UCSD-AML1 (cell line): ENCODE results near the gene NODAL.

Experiments used
- DNase-seq: peaks from one replicate; lab custom pipeline; 2025; ENCODE audit not compliant: unreplicated experiment; lab: John Stamatoyannopoulos, UW

The NODAL gene

DNA sequence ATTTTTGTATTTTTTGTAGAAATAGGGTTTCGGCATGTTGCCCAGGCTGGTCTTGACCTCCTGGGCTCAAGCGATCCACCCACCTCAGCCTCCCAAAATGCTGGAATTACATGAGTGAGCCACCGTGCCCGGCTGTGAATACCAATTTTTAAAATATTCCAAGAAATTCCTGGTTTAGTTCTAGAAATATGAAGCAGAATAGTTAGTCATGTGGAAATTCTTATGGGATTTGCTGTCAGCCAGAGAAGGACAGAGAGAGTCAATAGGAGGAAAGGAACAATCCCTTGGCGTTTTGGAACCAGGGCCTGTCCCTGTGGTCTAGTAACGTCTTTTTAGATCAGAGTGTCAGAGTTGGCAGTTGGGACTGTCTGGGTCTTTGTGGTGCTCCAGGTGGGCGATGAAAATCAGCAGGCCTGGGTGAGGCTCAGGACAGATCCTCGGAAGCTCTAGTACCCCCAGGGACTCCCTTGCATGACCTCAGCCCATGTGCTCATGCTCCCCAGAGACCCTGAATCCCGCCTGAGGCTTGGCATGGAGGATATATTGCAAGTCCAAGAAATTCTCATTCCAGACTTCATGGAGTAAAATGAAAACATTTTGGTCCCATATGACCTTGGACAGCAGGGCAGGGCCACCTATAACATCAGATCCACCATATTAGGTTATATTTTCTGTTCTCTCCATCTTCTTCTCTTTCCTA is 7.8 kb downstream of the NODAL start:
- no peak for DNase-seq

DNA sequence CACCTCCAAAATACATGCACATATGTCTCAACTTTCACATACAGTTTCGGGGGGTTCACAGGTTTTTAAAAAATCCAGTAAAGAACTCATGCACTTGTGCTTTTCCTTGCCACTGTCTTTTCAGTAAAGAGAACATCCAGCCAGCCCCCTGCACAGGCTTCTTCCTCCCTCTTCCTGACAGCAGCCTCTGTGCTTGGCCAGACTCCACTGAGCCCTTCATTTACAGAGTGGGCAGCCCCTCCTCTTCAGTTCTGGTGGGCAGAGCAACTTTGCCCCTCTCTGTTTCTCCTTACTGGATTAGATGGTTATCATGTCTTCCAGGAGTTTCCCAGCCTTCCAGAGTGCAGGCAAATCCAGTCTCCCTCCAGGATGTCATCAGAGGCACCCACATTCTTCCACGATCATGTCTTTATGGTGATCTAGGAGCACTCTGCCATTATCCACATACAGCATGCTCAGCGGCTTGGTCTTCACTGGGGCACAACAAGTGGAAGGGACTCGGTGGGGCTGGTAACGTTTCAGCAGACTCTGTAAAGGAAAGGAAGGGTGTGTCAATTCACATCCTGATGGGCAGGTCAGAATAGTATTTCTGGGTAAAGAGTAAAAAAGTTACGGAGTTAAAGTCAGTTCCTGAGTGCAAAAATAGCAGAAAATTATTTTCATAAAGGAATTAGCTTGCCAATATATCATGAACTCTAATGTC is 8.8 kb downstream of the NODAL start:
- no peak for DNase-seq

DNA sequence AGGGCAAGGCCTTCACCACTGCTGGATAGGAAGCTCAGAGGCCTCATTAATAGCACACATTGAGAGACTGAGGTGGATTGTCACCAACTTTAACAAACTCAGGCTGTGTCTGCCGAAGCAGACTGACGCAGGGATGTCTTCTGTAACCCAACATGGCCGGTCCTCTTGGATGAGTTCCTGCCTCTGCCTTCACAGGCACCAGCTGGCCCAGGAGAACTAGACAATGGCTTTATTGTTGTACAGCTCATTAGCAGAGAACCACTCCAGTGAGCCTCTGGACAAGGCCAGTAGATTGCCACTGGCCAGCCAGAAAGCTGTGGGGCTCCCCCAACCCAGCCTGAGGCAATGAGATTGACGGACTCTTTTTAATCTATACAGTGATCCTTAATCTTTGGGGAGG is 9.4 kb downstream of the NODAL start:
- DNase-seq: no peak

DNA sequence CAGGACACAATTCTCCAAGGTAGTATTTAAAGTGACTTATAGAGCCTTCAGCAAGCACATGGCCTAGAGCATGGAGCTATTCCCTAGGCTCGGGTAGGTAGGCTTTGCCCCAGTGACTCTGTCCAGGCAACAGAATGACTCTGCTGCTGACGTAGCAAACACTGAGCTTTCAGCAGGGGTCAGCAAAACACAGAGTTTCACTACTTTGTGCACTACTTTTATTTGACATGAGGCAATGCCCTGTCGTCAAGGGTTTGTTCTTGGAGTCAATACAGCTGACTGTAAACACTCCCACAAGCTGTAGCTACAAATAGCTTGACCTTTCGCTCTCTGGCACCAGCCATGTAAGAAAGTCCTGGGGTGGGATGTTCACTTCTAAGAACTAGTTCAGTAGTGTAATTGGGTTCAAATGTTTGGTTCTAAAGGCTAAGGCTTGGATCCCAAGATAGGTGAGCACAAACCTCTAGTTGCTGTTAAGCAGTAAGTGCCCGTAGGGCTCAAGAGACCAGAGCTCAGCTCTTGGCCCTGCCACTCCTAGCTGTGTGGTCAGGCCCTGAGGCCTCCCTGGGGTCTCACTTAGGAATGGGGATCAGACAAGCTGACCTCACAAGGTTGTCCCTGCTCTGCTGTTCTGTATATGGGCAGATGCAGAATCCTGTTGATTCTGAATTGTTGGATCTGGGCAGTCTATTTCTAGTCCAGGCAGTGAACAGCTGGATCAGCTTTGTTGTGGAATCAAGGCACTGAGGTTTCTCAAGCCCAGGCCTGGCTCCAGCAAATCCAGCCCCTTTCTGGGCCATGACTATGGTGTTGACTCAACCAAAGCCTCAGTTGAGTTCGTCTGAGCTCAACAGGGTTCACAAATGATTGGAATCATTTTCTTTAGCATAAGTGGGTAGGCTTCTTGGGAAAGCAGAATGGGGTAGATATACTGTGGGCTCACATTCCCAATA is 10.7 kb downstream of the NODAL start:
- no peak for DNase-seq

DNA sequence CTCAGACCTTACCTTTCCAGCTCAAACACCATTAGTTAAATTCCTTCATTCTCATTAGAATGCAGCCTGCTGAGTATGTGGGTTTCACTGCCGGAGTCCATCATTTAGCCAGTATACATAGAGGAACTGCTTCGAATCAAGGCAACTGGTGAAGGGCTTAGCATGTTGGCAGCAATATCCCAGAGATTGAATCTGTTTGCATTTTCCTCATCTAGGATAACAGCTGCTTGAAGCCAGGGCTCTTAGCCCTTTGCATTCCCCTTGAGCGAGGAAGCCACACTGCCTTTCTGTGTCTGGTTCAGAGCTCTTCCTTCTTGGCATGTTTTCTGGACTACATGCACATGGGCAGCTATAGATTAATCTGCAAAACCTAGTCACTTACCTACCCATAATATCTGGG is 14.7 kb downstream of the NODAL start:
- DNase-seq: no peak

DNA sequence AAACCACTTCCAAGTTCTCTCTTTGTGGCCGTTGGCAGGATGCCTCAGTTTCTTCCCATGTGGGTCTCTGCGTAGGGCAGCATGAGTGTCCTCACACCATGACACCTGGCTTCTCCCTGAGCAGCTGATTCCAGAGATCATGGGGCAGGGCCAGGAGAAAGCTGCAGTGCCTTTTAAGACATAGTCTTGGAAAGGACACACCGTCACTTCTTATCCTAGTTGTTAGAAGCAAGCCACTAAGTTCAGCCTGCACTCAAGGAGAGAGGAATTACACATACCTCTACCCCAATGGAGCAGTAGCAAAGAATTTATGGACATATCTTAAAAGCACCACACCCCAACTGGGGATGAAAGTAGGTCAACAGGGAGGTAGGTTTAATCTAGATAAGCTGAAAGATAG is 16.4 kb downstream of the NODAL start:
- DNase-seq: no peak

DNA sequence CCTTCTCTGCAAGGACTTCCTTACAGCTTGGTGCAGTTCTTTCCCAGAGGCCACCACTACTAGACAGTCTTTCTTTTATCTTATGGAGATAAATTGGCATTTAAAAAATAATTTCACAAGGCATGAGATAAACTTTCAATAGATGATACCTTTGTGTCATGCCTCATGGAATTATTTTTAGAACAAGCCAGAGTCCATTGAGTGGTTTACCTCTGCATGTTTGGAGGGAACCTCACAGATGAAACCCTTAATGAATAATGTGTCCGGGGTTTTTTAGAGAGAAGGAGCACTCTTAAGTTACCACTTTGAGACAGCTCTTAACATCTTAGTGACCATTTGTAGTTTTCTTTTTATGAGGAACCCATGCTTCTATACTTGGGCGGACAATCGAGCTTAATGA is 17.2 kb downstream of the NODAL start:
- DNase-seq: no peak

DNA sequence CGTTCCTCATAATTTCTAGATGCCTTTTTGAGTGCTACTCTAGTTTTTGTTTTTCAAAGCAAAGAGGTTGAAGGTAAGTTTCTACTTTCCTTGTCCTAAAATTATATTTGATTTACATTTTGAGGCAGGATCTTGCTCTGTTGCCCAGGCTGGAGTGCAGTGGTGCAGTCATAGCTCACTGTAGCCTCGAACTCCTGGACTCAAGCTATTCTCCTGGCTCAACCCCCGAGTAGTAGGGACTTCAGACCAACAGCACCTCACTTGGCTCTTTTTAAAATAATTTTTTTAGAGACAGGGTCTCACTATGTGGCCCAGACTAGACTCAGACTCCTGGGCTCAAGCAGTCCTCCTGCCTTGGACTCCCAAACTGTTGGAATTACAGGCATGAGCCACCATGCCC is 22.8 kb downstream of the NODAL start:
- DNase-seq: no peak

DNA sequence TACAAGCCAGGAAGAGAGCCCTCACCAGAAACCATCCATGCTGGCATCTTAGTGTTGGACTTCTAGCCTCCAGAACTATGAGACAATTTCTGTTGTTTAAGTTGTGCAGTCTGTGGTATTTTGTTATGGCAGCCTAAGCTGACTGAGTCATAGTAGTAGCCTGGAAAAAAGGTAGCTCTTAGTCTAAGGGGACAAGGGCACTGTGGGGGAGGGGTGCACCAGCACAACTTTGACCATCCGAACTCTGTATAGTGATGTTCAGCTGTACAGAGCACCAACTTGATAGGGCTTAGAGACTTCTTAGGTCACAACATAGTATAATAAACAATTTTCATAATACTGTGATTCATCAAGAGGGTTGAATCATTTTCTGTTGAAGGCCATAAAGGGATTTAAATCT is 23.3 kb downstream of the NODAL start:
- DNase-seq: no peak

DNA sequence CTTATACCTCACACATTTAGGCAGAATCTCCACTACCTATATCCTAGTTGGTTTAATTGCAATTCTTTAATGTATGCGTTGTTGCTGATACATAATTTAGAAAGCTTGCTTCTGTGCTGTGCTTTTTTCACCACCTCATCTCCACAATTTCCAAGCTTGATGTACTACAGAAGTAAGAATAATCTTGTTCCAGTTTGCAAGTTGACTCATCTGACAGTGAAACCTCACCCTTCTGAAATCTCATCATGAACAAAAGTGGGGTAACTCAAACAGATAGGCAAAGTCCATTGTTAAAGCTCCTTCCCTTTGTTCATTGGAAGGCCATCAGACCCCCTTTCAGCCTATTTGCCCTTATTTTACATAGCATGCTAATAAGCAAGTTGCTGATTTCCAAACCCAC is 23.9 kb downstream of the NODAL start:
- DNase-seq: no peak

DNA sequence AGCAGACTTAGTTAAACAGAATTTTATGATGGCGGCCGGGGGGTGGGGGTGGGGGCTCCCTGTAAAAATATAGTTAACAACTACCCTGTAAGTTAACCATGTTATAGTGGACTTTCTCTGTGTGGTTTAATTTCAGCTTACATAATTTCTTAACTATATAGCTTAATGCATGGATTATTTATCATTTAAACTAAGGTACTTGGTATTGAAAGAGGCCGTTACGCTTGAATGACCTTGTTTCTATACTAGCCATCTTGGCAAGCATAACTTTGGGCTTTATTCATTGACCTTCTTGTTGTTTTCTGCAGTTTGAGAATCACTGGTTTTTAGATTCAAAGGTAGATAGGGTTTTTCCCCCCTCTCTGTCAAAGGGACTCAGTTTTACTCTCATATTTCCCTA is 29.1 kb downstream of the NODAL start:
- DNase-seq: no peak

DNA sequence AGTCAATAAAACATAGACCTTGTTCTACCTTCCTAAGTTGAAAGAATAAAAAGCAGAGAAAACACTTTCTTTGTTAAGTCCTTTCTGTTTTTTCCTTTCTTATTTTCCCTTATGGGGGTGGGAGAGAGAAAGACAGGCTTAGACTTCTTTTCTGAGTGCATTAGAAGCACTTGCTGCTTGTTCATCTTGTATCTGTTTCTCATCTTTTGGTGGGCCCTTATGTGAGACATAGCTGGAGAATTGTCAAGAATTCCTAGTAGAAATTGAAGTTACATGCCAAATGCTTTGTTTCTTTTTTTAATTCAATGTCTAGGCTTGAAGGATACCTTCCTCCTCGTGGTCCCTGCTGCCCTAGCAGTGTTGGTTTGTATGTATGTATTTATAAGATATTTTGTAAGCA is 30.9 kb downstream of the NODAL start:
- no peak for DNase-seq

DNA sequence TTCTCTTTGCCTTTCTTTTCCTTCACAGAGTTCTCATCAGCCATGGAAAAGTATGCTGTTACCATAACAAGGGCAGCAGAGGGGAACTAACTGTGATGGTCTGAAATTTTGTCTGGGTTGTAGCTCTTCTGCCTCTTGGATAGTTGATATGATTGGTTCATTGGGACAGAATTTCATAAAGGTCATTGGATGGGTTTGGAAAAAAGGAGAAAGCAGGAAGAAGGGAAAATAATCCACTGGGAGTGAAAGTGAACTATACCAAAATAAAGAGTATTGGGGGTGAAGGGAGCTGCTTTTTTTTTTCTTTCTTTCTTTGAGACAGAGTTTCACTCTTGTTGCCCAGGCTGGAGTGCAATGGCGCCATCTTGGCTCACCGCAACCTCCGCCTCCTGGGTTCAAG is 31.7 kb downstream of the NODAL start:
- no peak for DNase-seq

DNA sequence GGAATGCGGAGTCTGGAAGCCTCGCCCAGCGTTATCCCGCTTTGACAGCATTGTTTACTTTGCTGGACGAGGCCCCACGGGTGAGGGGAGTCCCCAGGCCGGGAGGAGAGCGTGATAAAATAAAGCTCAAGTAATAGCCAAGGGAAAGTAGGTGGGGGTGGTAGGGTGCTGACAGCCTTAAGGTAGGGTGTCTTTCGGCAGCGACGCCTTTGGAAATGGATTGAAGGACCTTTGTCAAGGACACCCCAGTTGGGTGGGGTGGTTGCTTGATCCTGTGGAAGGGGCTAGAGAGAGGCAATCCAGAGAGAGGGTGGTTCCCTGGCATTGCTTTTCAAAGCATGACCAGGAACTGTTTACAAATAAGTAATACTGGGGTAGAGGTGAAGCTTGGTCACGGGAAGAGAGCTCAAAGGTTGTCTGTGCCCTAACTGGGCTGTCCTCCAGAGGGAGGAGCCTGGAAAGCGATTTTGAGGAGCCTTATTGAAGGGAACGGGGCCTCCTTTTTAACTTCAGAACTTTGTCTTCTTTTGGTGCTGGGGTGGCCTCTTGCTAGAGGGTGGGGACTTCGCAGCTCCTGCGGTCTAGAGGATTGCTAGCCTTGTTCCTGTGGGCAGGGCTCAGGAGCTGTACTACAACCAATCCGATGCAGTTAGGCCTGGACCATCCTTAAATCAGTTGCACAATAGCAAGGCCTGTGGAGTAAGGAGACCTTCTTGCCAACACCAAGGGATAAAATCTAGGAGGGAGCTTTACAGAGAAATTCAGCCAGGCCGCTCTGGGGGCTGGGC is 36.2 kb downstream of the NODAL start:
- DNase-seq: peak; percentile 52

DNA sequence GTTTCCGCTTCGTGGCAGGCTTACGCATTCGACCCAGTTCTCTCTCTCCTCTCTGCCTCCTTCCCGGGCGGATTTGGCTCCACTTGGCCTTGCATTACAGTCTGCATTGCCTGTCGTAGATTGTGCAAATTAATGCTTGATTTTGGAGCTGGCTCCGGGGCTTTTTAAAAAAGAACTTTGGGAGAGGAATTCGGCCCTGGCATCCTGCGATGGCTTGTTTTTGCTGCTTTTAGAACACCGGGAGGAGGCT is 36.8 kb downstream of the NODAL start:
- DNase-seq: no peak

DNA sequence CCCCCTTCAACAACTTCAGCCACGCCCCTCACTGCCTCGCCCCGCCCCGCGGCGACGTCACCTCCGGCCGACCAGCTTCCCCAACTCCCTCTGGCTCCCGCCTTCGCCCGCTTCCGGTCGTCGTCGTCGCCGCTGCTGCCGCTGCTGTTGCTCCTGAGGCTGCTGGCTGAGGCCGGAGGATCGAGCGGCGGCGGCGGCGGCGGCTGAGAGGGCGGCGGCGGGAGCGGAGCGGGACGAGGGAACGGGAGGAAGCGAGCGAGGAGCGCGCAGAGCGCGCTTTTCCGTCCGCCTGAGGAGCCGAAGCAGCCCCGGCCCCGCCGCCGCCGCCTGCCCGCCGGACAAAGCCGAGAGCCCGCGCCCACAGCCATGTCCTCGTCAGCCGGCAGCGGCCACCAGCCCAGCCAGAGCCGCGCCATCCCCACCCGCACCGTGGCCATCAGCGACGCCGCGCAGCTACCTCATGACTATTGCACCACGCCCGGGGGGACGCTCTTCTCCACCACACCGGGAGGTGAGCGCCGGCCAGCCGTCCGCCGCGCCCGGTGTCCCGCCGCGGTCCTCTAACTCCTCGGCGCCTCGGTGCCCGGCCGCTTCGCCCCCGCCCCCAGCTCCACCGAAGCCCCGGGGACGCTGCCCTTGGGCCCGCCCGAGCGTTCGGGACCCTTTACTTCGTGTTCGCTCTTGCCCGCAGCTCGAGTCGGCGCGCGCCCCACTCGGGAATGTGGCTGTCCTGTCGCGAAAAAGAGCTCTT is 37.3 kb downstream of the NODAL start, which contains the start of gene EIF4EBP2:
Gene EIF4EBP2, plus strand, starts transcription at position 110 of the 751 bp plus-strand sequence. Its CDS starts 257 bp downstream, at position 367.
- DNase-seq: peak; percentile 98

DNA sequence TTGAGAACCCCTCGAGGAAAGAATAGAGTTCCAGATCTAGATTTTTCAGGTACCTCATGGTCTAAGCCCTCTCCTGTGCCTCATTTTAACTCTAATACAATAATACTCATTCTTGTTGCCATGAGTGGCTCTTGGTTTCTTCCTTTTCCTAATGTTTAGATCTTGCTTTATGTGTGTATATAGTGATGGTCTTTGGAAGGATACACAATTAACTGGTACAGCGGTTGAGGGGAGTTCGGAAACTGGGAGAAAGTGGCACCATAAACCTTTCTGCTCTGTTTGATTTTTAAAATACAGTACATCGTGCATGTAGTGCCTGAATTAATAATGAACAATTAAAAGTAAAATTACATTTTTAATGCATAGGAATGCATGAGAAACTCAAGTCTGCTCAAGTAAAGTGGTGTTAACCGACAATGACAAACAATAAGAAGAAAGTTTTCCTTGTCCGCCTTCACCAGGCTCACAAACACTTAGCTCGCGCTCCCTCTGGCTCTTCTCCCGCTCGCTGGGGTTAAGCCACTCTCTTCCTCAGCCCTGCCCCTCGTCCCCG is 37.9 kb downstream of the NODAL start:
- DNase-seq: no peak

DNA sequence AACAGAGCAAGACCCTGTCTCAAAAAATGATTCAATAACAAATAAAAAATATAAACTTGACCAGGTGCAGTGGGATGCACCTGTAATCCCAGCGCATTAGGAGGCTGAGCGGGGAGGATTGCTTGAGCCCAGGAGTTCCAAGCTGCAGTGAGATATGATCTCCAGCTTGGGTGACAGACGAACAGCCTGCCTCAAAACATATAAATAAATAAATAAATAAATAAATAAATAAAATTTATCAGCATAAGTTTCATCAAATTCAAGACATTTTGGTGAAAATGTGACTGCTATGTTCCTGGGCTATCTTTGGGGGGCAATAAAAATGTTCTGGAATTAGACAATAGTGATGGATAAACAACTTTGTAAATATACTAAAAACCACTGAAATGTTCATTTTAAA is 42.3 kb downstream of the NODAL start:
- DNase-seq: no peak

DNA sequence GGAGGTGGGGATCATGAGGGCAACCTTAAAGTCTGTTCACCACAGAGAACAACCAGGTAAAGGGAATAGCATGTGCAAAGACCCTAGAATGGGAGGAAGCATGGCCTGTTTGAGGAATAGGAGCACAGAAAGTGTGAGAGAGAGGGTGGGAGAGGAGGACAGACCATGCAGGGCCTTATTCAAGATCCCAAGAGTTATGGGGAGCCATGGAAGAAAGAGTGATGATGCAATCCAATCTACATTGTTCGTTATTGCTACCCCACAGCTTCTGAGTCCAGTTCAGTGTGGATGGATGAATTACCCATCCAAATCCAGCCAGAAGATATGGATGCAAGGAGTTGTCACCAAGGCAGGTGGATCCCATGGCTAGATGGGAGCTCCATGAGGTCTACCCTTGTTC is 45.3 kb downstream of the NODAL start:
- no peak for DNase-seq

DNA sequence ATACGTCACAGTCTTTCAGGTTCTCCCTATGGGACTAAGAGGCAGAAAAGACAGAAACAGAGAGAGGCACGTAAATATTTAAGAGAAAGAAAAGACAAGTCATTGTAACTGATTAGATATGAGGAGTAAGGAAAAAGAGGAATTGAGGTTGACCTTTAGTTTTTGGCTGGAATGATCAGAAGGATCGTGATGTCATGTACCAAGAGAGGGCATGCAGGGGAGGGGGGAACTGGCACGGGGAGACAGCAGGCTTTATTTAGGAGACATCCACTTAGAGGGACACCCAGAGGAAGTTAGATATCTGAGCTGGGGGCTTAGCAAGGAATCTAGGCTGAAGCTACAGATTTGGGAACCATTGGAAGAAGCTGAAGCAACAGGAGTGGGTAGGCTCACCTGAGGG is 49.8 kb downstream of the NODAL start:
- DNase-seq: no peak
